ENCODE measurements around the gene TCF4.

- TF ChIP-seq POLR2AphosphoS5 (IDR thresholded peaks at IDR 0.05; ENCODE audit: borderline replicate concordance, low read depth, low read length) (no peak), EZH2 (IDR thresholded peaks at IDR 0.05) (no peak), FOXP2 (optimal IDR thresholded peaks at IDR 0.05; ENCODE audit: control extremely low read depth, extremely low read length, insufficient read depth) (no peak)
These were observed 222.7 kb downstream of the TCF4 start for GRCh38 chr18:55365342-55365741.
